ENCODE measurements around the gene IGF2BP1.
"Not testable (repeated sequence)": the region's sequence is repeated elsewhere in the genome, so short reads cannot be mapped to it uniquely, and the experiment has no call there.

IGF2BP1 gene

GRCh38 chr17:49020609-49021008 lies 23.4 kb downstream of the IGF2BP1 start:
- TF ChIP-seq CTCF (conservative IDR thresholded peaks at IDR 0.05; ENCODE audit: low read depth, low read length): no peak
- no peak for DNase-seq (ENCODE audit: low read depth)
- H3K4me3 ChIP-seq (ENCODE audit: low read length): no peak overlapping the region

GRCh38 chr17:49021095-49021767 lies 24.0 kb downstream of the IGF2BP1 start:
- no peak for TF ChIP-seq CTCF (conservative IDR thresholded peaks at IDR 0.05; ENCODE audit: low read depth, low read length)
- no peak overlapping the region for H3K4me3 ChIP-seq (ENCODE audit: low read length)
- DNase-seq (ENCODE audit: low read depth): no peak

GRCh38 chr17:49021768-49022103 lies 24.6 kb downstream of the IGF2BP1 start:
- TF ChIP-seq CTCF (conservative IDR thresholded peaks at IDR 0.05; ENCODE audit: low read depth, low read length): no peak
- DNase-seq (ENCODE audit: low read depth): no peak
- H3K4me3 ChIP-seq (ENCODE audit: low read length): no peak overlapping the region

- peak; percentile 82 for DNase-seq (ENCODE audit: low read depth)
- no peak for TF ChIP-seq CTCF (conservative IDR thresholded peaks at IDR 0.05; ENCODE audit: low read depth, low read length)
- no peak overlapping the region for H3K4me3 ChIP-seq (ENCODE audit: low read length)
These were observed 25.3 kb downstream of the IGF2BP1 start for GRCh38 chr17:49022391-49022941.

GRCh38 chr17:49024523-49024922 lies 27.3 kb downstream of the IGF2BP1 start:
- no peak for DNase-seq (ENCODE audit: low read depth)
- no peak overlapping the region for H3K4me3 ChIP-seq (ENCODE audit: low read length)
- no peak for TF ChIP-seq CTCF (conservative IDR thresholded peaks at IDR 0.05; ENCODE audit: low read depth, low read length)

GRCh38 chr17:49026447-49026846 lies 29.3 kb downstream of the IGF2BP1 start:
- DNase-seq (ENCODE audit: low read depth): not testable (repeated sequence)

GRCh38 chr17:49028271-49028670 lies 31.1 kb downstream of the IGF2BP1 start:
- TF ChIP-seq CTCF (conservative IDR thresholded peaks at IDR 0.05; ENCODE audit: low read depth, low read length): no peak
- no peak overlapping the region for H3K4me3 ChIP-seq (ENCODE audit: low read length)
- DNase-seq (ENCODE audit: low read depth): no peak

More at GRCh38 chr17:49026447-49026846, 29.3 kb downstream of the IGF2BP1 start:
- not testable (repeated sequence) for H3K4me3 ChIP-seq (ENCODE audit: low read length)

Measured in retinal pigment epithelial cell (primary cell).